Measurements from ENCODE around the gene TMEM116. TPM values are rescaled to one million over a fixed set of nuclear protein-coding genes. Genes with fewer than 3 reads are reported as not detected.

Gene TMEM116
- total RNA-seq, 1 experiment from 2014 or later: 4.4 TPM

GRCh38 chr12:112020947-112021457 is 8.0 kb upstream of the TMEM116 start:
- no peak for ATAC-seq
- Histone ChIP-seq H3K36me3 (ENCODE audit: low read depth, low read length) (peaks cover 30% of the 10 kb centered on the region), H3F3A (ENCODE audit: low read length, unreplicated experiment) (peaks cover 21% of the 10 kb centered on the region), H3K4me3 (ENCODE audit: low read length) (no peak overlapping the region), H3K4me2 (ENCODE audit: low read length) (no peak overlapping the region), H3K27me3 (ENCODE audit: low read length) (no peaks in the 10 kb centered on the region), H3K9me2 (replicated peaks; ENCODE audit: low read length) (no peaks in the 10 kb centered on the region), H3K9me3 (ENCODE audit: low read length) (no peaks in the 10 kb centered on the region), H4K20me1 (ENCODE audit: low read length) (peaks cover 35% of the 10 kb centered on the region), H3K27ac (ENCODE audit: low read length) (no peak overlapping the region), H2AFZ (ENCODE audit: low read length) (no peak overlapping the region), H3K9ac (ENCODE audit: low read length) (no peak overlapping the region), H3K4me1 (ENCODE audit: insufficient read depth, low read length) (peaks cover 34% of the 10 kb centered on the region), H3K79me2 (ENCODE audit: low read length) (peaks cover 53% of the 10 kb centered on the region)
- ChIA-PET CTCF (interaction anchor here (0.7 kb wide), 1 partner anchor 76 kb away, joined by 17 read pairs; no protein-coding TSS in a partner anchor), POLR2A (ENCODE audit: unreplicated experiment) (no interaction called here)
- BruUV-seq (replicated peaks): no TSS peak
- no peak for DNase-seq
- TF ChIP-seq CTCF (conservative IDR thresholded peaks at IDR 0.05; ENCODE audit: low read depth, low read length): no peak
- TF ChIP-seq EZH2 (IDR thresholded peaks at IDR 0.05; ENCODE audit: low read length, unreplicated experiment): no peak
- no peak for TF ChIP-seq EZH2phosphoT487 (IDR thresholded peaks at IDR 0.05; ENCODE audit: borderline replicate concordance, low read length)
- intact Hi-C loops (cut with micrococcal nuclease): no loop called here

GRCh38 chr12:112018571-112019237 is 5.7 kb upstream of the TMEM116 start:
- no peak overlapping the region for H3K9ac ChIP-seq (ENCODE audit: low read length)
- no peaks in the 10 kb centered on the region for H3K27me3 ChIP-seq (ENCODE audit: low read length)
- no peaks in the 10 kb centered on the region for H3K9me3 ChIP-seq (ENCODE audit: low read length)
- peak; percentile 95 for DNase-seq
- peaks cover 21% of the 10 kb centered on the region for H3F3A ChIP-seq (ENCODE audit: low read length, unreplicated experiment)
- POLR2A ChIA-PET (ENCODE audit: unreplicated experiment): no interaction called here
- H3K9me2 ChIP-seq (replicated peaks; ENCODE audit: low read length): no peaks in the 10 kb centered on the region
- H3K36me3 ChIP-seq (ENCODE audit: low read depth, low read length): peaks cover 32% of the 10 kb centered on the region
- H4K20me1 ChIP-seq (ENCODE audit: low read length): peaks cover 41% of the 10 kb centered on the region
- no TSS peak for BruUV-seq (replicated peaks)
- peak overlapping the region; percentile 60 for H3K4me2 ChIP-seq (ENCODE audit: low read length)
- no peak overlapping the region for H2AFZ ChIP-seq (ENCODE audit: low read length)
- peak; percentile 88 for ATAC-seq
- TF ChIP-seq EZH2 (IDR thresholded peaks at IDR 0.05; ENCODE audit: low read length, unreplicated experiment) (no peak), CTCF (conservative IDR thresholded peaks at IDR 0.05; ENCODE audit: low read depth, low read length) (no peak), EZH2phosphoT487 (IDR thresholded peaks at IDR 0.05; ENCODE audit: borderline replicate concordance, low read length) (no peak)
- H3K4me1 ChIP-seq (ENCODE audit: insufficient read depth, low read length): peaks cover 41% of the 10 kb centered on the region
- peaks cover 76% of the 10 kb centered on the region for H3K79me2 ChIP-seq (ENCODE audit: low read length)
- H3K4me3 ChIP-seq (ENCODE audit: low read length): peak overlapping the region; percentile 14; the same call in 1 of the 2 replicates
- intact Hi-C loops (cut with micrococcal nuclease): loop anchor here (2.0 to 10.0 kb wide), 2 partner anchors 64 to 366 kb away; partner anchors contain the start of gene HECTD4
- peak overlapping the region; percentile 38 for H3K27ac ChIP-seq (ENCODE audit: low read length)
- CTCF ChIA-PET: interaction anchor here (0.6 kb wide), 1 partner anchor 88 kb away, joined by 3 read pairs; no protein-coding TSS in a partner anchor

DNA sequence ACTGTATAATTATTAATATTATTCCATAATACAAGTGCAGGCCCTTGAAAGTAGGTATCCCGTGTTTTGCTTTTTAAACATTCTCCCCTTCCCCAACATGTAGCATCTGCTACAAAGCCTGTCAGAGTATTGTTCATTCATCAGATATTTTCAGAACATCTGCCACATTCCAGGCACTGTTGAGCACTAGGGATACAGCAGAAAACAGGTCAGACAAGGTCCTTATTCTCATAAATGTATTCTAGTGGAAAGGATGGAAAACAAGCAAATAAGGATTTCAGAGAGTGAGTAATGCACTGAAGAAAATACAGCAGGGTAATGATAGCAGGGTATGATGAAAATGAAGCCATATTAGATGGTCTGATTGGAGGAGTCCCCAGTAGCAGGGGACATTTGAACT is 4.1 kb upstream of the TMEM116 start:
- no peaks in the 10 kb centered on the region for H3K27me3 ChIP-seq (ENCODE audit: low read length)
- H3K4me3 ChIP-seq (ENCODE audit: low read length): no peak overlapping the region
- BruUV-seq (replicated peaks): no TSS peak
- no peak overlapping the region for H2AFZ ChIP-seq (ENCODE audit: low read length)
- no peak overlapping the region for H3K9ac ChIP-seq (ENCODE audit: low read length)
- TF ChIP-seq CTCF (conservative IDR thresholded peaks at IDR 0.05; ENCODE audit: low read depth, low read length): no peak
- TF ChIP-seq EZH2phosphoT487 (IDR thresholded peaks at IDR 0.05; ENCODE audit: borderline replicate concordance, low read length): no peak
- TF ChIP-seq EZH2 (IDR thresholded peaks at IDR 0.05; ENCODE audit: low read length, unreplicated experiment): no peak
- DNase-seq: peak; percentile 63
- peaks cover 49% of the 10 kb centered on the region for H3K4me1 ChIP-seq (ENCODE audit: insufficient read depth, low read length)
- no peak overlapping the region for H3K4me2 ChIP-seq (ENCODE audit: low read length)
- intact Hi-C loops (cut with micrococcal nuclease): loop anchor here (10.0 kb wide), 1 partner anchor 368 kb away; the partner anchor contains the start of gene HECTD4
- H3K9me2 ChIP-seq (replicated peaks; ENCODE audit: low read length): no peaks in the 10 kb centered on the region
- peaks cover 41% of the 10 kb centered on the region for H4K20me1 ChIP-seq (ENCODE audit: low read length)
- POLR2A ChIA-PET (ENCODE audit: unreplicated experiment): no interaction called here
- no peak overlapping the region for H3K27ac ChIP-seq (ENCODE audit: low read length)
- CTCF ChIA-PET: no interaction called here
- peaks cover 15% of the 10 kb centered on the region for H3F3A ChIP-seq (ENCODE audit: low read length, unreplicated experiment)
- H3K79me2 ChIP-seq (ENCODE audit: low read length): peaks cover 84% of the 10 kb centered on the region
- peaks cover 24% of the 10 kb centered on the region for H3K36me3 ChIP-seq (ENCODE audit: low read depth, low read length)
- ATAC-seq: no peak
- no peaks in the 10 kb centered on the region for H3K9me3 ChIP-seq (ENCODE audit: low read length)

All from PC-3 (cell line).